SU-DHL-6 (cell line): ENCODE measurements around the gene CRAT.

Experiments used
- H2AFZ ChIP-seq: fragments of 200-600 bp; sonication (generic); 2 replicates; pipeline ENCODE4 v1.6.1; 2014; ENCODE audit warnings: low read depth, mild to moderate bottlenecking, moderate library complexity, mixed read lengths, antibody characterized with exemption, low read length; ENCODE audit not compliant: severe bottlenecking
- H3F3A ChIP-seq: fragments of 200-600 bp; shearing (Covaris generic); 2 replicates; pipeline ENCODE4 v1.6.0; 2016; ENCODE audit warnings: antibody characterized with exemption, mild to moderate bottlenecking; ENCODE audit not compliant: insufficient read depth
- H3K27ac ChIP-seq: fragments of 200-600 bp; sonication (generic); 2 replicates; pipeline ENCODE4 v1.5.1; 2016; ENCODE audit warnings: low read depth, mild to moderate bottlenecking, low read length, moderate library complexity, mixed read lengths
- H3K27me3 ChIP-seq: fragments of 200-600 bp; sonication (generic), shearing (Covaris generic); 2 replicates; pipeline ENCODE4 v1.6.0; 2014; ENCODE audit warnings: mild to moderate bottlenecking, low read length
- H3K36me3 ChIP-seq: fragments of 200-600 bp; sonication (generic); 2 replicates; pipeline ENCODE4 v1.6.1; 2014; ENCODE audit warnings: mild to moderate bottlenecking, low read length, mixed read lengths
- H3K4me2 ChIP-seq: fragments of 300-600, 200-600 bp; shearing (Covaris generic), sonication (generic); 2 replicates; pipeline ENCODE4 v1.6.0; 2014; ENCODE audit warnings: low read length, low read depth, mild to moderate bottlenecking; ENCODE audit not compliant: poor library complexity, severe bottlenecking
- H3K4me3 ChIP-seq: fragments of 200-600 bp; sonication (generic); 2 replicates; pipeline ENCODE4 v1.5.1; 2014; ENCODE audit warnings: antibody characterized with exemption, low read length, mild to moderate bottlenecking, mixed read lengths; ENCODE audit not compliant: insufficient read depth, poor library complexity, severe bottlenecking
- H3K79me2 ChIP-seq: fragments of 200-600 bp; sonication (generic); 2 replicates; pipeline ENCODE4 v1.6.1; 2014; ENCODE audit warnings: mild to moderate bottlenecking, low read length, moderate library complexity; ENCODE audit not compliant: insufficient read depth
- H3K9ac ChIP-seq: fragments of 200-600 bp; sonication (generic); 2 replicates; pipeline ENCODE4 v1.7.0; 2014; ENCODE audit warnings: mild to moderate bottlenecking, low read length
- H3K9me2 ChIP-seq: fragments of 200-600 bp; sonication (generic); replicated peaks from 2 replicates; pipeline ENCODE4 v1.6.1; 2014; ENCODE audit warnings: low read length; ENCODE audit not compliant: insufficient read depth
- H3K9me3 ChIP-seq: fragments of 200-600 bp; sonication (generic); 2 replicates; pipeline ENCODE4 v1.6.1; 2014; ENCODE audit warnings: low read length, mixed read lengths; ENCODE audit not compliant: insufficient read depth
- H4K20me1 ChIP-seq: fragments of 200-600 bp; sonication (generic); 2 replicates; pipeline ENCODE4 v1.6.1; 2014; ENCODE audit warnings: low read depth, mild to moderate bottlenecking, antibody characterized with exemption, low read length, moderate library complexity, mixed read lengths
- CTCF ChIP-seq: fragments of 200-600 bp; sonication (generic); IDR thresholded peaks from one replicate; pipeline ENCODE4 v1.5.1; 2017; ENCODE audit warnings: antibody characterized with exemption, mild to moderate bottlenecking, low read length, moderate library complexity; ENCODE audit not compliant: insufficient read depth, poor library complexity, severe bottlenecking
- EZH2phosphoT487 ChIP-seq: fragments of 200-600 bp; sonication (generic), shearing (Covaris generic); conservative IDR thresholded peaks from 2 replicates; pipeline ENCODE4 v1.6.1; 2018; ENCODE audit warnings: mild to moderate bottlenecking, antibody characterized with exemption, low read length, moderate library complexity, mixed read lengths

Gene CRAT

GRCh38 chr9:129102095-129102525, 8.5 kb downstream of the CRAT start:
- Histone ChIP-seq H3K27me3 (no peaks in the 10 kb centered on the region), H3K27ac (no peak overlapping the region)

GRCh38 chr9:129101279-129101678, 9.3 kb downstream of the CRAT start:
- Histone ChIP-seq H3K9me2 (no peaks in the 10 kb centered on the region), H3K9me3 (no peaks in the 10 kb centered on the region), H3K9ac (no peak overlapping the region), H3K36me3 (no peaks in the 10 kb centered on the region), H3K27ac (no peak overlapping the region), H4K20me1 (no peaks in the 10 kb centered on the region), H3K27me3 (no peaks in the 10 kb centered on the region), H3K4me2 (no peak overlapping the region), H3K79me2 (no peaks in the 10 kb centered on the region), H3F3A (no peaks in the 10 kb centered on the region), H3K4me3 (no peak overlapping the region), H2AFZ (no peak overlapping the region)
- TF ChIP-seq EZH2phosphoT487 = no peak
- TF ChIP-seq CTCF = no peak

More at GRCh38 chr9:129102095-129102525, 8.5 kb downstream of the CRAT start:
- Histone ChIP-seq H3K79me2 (no peaks in the 10 kb centered on the region), H3K36me3 (no peaks in the 10 kb centered on the region), H3K9ac (no peak overlapping the region), H3K9me3 (no peaks in the 10 kb centered on the region), H4K20me1 (no peaks in the 10 kb centered on the region), H2AFZ (no peak overlapping the region), H3F3A (no peaks in the 10 kb centered on the region), H3K4me3 (no peak overlapping the region), H3K9me2 (no peaks in the 10 kb centered on the region), H3K4me2 (no peak overlapping the region)
- TF ChIP-seq EZH2phosphoT487 = no peak
- no peak for TF ChIP-seq CTCF

- Histone ChIP-seq H3K4me2 (no peak overlapping the region), H3K4me3 (no peak overlapping the region), H3K9me3 (no peaks in the 10 kb centered on the region), H3K9ac (no peak overlapping the region), H3K27ac (no peak overlapping the region), H3K27me3 (no peaks in the 10 kb centered on the region), H3K9me2 (no peaks in the 10 kb centered on the region), H3F3A (no peaks in the 10 kb centered on the region), H3K79me2 (no peaks in the 10 kb centered on the region), H2AFZ (no peak overlapping the region), H4K20me1 (no peaks in the 10 kb centered on the region), H3K36me3 (no peaks in the 10 kb centered on the region)
- TF ChIP-seq CTCF (no peak), EZH2phosphoT487 (no peak)
Observed at GRCh38 chr9:129100383-129101169, 10.0 kb downstream of the CRAT start.
